ENCODE results near the gene SPAG9.

DNA sequence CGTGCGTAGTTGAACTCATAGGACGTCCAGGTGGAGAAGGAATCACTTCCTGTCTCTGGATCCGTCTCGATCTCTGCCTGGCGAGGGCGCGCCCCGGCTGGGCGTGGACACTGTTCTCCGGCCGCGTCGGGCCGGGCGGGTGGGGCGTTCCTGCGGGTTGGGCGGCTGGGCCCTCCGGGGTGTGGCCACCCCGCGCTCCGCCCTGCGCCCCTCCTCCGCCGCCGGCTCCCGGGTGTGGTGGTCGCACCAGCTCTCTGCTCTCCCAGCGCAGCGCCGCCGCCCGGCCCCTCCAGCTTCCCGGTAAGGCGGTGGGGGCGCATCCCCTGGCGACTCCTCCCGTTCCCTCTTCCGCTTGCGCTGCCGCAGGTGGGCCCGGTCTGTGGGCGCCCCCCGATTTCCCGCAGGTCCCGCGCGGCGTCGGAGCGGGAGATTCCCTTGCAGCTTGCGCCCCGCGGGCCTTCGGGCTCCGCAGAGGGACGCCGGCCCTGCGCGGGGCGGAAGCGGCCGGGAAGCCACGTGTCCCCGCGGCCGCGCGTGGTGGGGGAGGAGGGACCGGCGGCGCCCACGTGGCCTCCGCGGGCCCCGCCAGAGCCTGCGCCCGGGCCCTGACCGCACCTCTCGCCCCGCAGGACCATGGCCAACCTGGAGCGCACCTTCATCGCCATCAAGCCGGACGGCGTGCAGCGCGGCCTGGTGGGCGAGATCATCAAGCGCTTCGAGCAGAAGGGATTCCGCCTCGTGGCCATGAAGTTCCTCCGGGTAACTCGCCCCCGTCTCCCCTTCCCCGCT is 45.7 kb upstream of the SPAG9 start, which contains the start of gene NME2:
- no peak for TF ChIP-seq RAD21 (IDR thresholded peaks at IDR 0.05; ENCODE audit: low read depth)
- TF ChIP-seq, protein P1, sequence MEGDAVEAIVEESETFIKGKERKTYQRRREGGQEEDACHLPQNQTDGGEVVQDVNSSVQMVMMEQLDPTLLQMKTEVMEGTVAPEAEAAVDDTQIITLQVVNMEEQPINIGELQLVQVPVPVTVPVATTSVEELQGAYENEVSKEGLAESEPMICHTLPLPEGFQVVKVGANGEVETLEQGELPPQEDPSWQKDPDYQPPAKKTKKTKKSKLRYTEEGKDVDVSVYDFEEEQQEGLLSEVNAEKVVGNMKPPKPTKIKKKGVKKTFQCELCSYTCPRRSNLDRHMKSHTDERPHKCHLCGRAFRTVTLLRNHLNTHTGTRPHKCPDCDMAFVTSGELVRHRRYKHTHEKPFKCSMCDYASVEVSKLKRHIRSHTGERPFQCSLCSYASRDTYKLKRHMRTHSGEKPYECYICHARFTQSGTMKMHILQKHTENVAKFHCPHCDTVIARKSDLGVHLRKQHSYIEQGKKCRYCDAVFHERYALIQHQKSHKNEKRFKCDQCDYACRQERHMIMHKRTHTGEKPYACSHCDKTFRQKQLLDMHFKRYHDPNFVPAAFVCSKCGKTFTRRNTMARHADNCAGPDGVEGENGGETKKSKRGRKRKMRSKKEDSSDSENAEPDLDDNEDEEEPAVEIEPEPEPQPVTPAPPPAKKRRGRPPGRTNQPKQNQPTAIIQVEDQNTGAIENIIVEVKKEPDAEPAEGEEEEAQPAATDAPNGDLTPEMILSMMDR (IDR thresholded peaks at IDR 0.05 in 2 of 3, conservative IDR thresholded peaks at IDR 0.05 in 1 of 3; ENCODE audit: borderline replicate concordance in 1 of 3, insufficient read depth in 1 of 3, low read depth in 2 of 3, low read length in 2 of 3) = no peak
- TF ChIP-seq POLR2AphosphoS5 (IDR thresholded peaks at IDR 0.05; ENCODE audit: low read depth, low read length) = peak; percentile 99
- TF ChIP-seq EZH2 (IDR thresholded peaks at IDR 0.05) = no peak
- TF ChIP-seq ELF1 (IDR thresholded peaks at IDR 0.05; ENCODE audit: borderline replicate concordance, low read depth) = no peak; the same call in 1 of the 2 replicates
- peak; percentile 46 for TF ChIP-seq POLR2A (IDR thresholded peaks at IDR 0.05; ENCODE audit: borderline replicate concordance, extremely low read depth, insufficient read depth, insufficient read length)
- no peak for TF ChIP-seq ZNF274 (IDR thresholded peaks at IDR 0.05; ENCODE audit: low read depth, low read length)
- TF ChIP-seq CEBPB (IDR thresholded peaks at IDR 0.05; ENCODE audit: low read depth) = no peak
- no peak for TF ChIP-seq EGR1 (IDR thresholded peaks at IDR 0.05; ENCODE audit: low read depth)
- 0 out of 2 replicates have a peak, but pooled peaks have one; percentile 52 for TF ChIP-seq SP1 (IDR thresholded peaks at IDR 0.05; ENCODE audit: low read depth)
- no peak for TF ChIP-seq JUND (IDR thresholded peaks at IDR 0.05)
- TF ChIP-seq, protein P2, sequence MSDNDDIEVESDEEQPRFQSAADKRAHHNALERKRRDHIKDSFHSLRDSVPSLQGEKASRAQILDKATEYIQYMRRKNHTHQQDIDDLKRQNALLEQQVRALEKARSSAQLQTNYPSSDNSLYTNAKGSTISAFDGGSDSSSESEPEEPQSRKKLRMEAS (IDR thresholded peaks at IDR 0.05) = peak; percentile 86
- TF ChIP-seq, protein P3, sequence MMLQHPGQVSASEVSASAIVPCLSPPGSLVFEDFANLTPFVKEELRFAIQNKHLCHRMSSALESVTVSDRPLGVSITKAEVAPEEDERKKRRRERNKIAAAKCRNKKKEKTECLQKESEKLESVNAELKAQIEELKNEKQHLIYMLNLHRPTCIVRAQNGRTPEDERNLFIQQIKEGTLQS (IDR thresholded peaks at IDR 0.05) = no peak
- no peak for TF ChIP-seq EZH2phosphoT487 (IDR thresholded peaks at IDR 0.05; ENCODE audit: borderline replicate concordance)
